Fibroblast of skin of left biceps (primary cell): ENCODE measurements around the gene SLIT3.

ENCODE experiments used
- DNase-seq, 2 experiments: peaks; one replicate each; pipeline ENCODE4 v3.0.0-alpha.2; 2013; ENCODE audit warnings: low read depth in 2 of 2

SLIT3 gene

GRCh38 chr5:169036079-169036805 lies 264.7 kb downstream of the SLIT3 start:
- DNase-seq, result no peak

DNA sequence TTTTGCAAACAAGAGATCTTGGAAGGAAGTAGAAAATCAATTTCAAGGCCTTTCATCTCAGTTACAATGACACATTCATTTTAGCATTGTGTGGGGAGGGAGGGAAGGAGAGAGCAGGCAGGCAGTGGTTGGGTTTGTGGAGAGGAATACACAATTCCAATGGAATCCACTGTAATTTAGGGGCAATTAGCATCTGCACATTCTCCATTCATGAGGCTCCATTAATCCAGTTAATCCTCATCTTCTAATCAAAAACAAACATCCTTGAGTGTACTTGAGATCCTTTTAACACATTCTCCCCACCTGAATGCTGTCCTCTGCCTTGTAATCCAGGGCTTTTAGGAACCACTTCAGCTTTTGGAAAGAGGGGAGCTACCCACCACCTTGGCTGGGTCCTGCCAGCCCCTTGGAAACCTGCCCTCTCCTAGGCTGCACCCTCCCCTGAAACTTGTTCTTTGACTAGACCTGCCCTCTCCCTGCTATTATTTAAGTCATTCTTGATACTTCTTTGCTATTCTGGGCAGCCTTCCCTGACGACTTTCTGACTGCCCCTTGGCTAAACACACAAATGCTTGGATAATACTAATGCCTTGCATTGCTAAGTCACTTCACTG lies 271.2 kb downstream of the SLIT3 start:
- no peak for DNase-seq

DNA sequence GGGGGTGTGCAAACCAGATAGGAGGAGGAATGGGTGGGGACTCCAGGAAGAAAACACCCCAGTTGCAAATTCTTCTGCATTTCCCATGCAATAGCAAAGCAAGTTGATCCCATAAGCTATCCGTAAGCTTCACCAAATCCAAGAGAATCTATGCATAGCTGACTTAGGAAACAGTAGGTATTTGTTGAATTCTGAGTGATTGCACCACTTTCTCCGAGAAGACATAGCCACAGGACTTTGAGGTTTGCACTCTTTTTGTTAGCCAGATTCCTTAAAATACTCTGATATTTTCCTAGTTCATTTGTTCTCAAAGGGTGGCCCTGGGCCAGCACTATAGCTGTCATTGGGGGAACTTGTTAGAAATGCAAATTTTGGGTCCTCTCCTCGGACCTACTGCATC lies 271.9 kb downstream of the SLIT3 start:
- DNase-seq, result peak in 1 of 2 experiments; percentile 18

- DNase-seq, result no peak
Measured at GRCh38 chr5:169027501-169028061, 273.4 kb downstream of the SLIT3 start.

DNA sequence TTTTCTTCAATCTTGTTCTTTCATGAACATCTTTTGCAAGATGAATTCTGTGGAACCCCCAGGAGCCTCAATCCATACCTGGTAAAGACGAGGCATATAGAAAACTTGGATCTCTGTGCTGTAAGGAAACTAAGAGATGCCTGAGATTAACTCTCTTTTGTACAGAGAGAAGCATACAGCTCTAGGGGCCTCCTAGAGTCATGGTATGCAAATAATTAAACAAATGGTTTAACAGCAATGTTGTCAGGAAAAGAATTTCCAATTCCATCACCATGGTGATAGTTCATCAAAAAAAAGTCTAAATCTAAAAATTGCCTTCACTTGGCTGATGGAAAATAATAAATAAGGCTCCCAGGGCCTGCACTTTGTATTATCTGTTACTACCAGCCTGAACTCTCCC lies 275.4 kb downstream of the SLIT3 start:
- DNase-seq, result no peak

GRCh38 chr5:169024421-169024820 lies 276.5 kb downstream of the SLIT3 start:
- no peak for DNase-seq

- DNase-seq, result no peak
Measured at GRCh38 chr5:169022718-169023117, 278.2 kb downstream of the SLIT3 start.

GRCh38 chr5:169020102-169020501 lies 280.8 kb downstream of the SLIT3 start:
- DNase-seq, result no peak

GRCh38 chr5:169018925-169019324 lies 282.0 kb downstream of the SLIT3 start:
- no peak for DNase-seq

DNA sequence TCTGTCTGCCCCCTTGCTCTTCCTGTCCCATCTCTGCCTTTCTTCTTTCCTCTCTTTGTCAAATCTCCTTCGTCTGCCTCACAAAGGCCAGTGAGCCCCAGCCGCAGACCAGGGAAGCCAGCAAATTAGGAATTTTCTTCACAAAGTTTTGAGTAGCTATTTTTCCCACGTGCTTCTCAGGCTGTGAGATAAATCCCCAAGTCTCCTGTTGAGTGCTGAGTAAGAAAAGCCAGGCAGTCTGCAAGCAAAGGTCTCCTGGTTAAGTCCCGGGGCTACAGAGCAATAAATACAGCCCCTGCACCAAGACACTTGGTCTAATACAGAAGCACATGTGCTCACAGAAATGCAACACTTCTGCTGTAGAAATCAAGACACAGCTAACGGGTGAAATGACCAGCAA lies 284.9 kb downstream of the SLIT3 start:
- no peak for DNase-seq

- no peak for DNase-seq
Measured at GRCh38 chr5:169013846-169014245, 287.1 kb downstream of the SLIT3 start.

DNA sequence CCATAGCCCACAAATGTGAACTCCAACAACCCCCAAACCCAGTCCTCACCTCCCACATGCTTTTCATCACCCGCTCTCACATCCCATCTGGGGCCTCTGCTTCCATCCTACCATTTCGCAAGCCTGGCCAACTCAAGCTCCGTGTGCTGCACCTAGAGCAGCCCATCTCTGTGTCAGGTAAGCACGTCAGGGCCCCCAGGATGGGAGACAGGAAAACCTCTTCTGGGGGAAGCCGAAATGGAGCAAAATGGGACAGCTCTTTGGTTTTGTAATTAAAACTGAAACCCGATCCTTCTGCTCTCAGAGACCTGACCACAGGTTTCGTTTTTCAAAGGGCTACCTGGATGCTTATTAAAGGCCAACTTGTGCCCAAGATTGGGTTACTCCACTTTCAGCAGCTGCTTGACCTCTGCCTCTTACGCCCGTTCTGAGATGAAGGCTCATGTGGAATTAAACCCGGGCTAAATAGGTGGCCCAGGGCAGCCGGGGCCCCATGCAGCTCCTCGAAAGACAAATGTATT lies 287.7 kb downstream of the SLIT3 start:
- DNase-seq, result no peak

DNA sequence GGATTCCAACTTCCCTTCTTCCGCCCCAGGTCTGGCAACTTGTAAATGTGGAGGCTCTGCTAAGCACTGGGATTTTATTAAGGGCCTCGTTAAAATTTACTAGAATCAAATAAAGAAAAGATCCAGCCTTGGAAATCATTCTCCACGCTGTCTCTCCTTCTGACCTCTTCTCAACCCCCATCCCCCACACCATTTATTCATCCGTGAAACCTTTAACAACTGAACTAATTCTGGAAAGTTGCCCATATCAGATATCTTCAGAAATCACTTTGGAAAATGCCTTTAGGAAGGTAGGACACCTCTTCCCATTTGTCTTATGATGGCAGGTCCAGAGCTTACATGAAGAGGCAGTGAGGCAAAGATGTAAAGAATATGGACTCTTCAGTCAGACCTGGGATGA lies 288.5 kb downstream of the SLIT3 start:
- DNase-seq, result no peak

DNA sequence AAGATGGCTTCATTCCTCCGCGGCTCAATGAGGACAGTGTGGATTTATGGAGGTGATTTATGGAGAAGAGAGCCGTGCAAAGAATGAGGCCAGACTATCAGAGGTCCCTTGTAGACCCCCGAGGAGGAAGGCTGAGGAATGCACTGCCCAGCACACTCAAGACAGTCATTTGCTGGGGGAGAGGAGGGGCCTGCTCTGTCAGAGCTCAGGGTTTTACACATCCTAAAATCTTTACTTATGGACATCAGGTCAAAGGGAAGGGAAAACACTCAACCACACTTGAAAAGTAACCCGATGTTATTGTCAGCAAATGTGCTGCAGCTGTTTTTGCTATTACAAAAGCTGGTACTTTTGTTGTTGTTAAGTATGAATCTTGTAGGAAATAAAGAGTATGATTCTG lies 289.5 kb downstream of the SLIT3 start:
- no peak for DNase-seq

DNA sequence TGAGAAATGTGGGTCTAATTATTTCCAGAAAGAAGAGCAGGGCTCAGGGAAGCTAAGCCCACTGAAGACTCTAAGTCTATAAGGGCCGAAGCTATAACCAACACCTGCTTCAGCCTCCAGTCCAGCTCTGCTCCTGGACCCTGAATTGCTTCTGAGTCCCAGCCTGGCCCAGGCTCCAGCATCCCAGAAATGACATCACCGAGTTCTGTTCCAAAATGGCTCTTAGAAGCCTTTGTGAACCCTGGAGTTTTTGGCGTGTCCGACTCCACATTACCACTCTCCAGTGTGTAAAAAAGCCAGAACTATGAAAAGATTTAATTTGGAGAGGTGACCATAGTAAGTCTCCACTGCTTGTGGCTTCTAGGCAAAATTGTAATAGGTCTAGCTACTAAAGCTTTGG lies 289.9 kb downstream of the SLIT3 start:
- no peak for DNase-seq

DNA sequence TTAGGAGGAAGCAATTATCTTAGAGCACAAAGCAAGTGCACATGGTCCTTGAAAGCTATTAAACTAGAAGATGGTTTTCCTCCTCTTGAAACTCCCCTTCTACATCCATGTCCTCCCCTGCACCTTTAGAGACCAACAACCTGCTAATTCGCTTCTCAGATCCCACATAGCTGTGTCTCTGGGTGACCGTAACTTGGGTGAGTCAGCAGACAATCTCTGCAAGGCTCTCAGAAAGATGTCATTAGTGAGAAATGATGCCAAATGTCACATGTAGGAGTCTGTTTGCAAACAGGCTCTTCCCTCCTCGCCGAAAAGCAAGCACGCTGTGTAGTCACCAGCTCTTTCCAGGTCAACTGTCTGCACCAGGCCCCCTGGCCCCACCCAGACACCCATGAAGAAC lies 291.8 kb downstream of the SLIT3 start:
- no peak for DNase-seq

- DNase-seq, result no peak
Measured at GRCh38 chr5:169006842-169007790, 293.8 kb downstream of the SLIT3 start.

DNA sequence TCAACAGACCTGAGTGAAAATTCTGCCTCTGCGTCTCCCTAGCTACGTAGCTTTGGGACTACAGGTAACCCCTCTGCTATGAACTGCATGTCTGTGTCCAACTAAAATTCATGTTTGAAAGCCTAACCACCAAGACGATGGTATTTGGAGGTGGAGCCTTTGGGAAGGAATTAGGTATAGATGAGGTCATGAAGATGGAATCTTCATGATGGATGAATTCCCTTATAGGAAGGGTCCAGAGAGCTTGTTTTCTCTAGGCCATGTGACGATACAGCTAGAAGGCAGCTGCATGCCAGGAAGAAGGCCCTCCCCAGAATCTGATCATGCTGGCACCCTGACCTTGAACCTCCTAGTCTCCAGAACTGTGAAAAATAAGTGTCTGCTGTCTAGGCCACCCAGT lies 296.4 kb downstream of the SLIT3 start:
- DNase-seq, result peak in 1 of 2 experiments; percentile 31

DNA sequence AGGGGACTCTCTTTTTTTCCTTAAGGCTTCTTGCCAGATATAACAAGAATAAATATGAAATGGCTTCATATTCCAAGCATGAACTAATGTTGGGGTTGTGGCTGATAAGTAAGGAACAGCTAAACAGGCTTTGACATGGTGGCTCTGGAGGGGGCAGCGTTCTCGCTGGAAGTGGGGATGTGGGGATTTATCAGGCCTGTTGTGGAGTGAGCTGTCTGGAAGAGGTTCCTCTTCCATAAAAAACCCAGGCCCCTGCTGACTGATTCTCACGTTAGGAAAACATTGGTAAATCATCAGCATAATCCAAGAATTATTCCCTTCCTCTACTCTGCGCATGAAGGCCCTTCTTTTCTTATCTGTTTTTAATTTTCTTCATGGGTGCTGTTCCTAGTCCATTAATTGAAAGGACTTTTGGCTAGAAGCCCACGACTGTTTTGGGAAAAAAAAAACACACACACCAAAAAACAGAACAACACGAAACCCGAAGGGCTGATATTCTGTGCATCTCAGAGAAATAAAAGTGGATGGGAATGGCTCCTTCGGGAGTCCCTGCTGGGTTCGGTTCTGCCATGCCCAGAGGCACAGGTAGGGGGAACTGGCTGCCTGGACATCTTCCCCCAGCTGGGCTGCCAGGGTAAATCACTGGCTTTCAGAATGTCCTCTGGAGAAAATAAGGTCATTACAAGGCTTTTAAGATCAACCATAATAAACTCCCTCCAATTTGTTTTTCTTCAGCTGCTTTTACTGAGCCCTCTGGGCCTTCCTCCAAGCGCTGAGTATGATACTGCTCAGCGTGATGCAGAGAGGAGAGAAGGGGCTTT lies 297.0 kb downstream of the SLIT3 start:
- DNase-seq, result no peak

GRCh38 chr5:169002953-169003555 lies 297.9 kb downstream of the SLIT3 start:
- DNase-seq, result no peak

GRCh38 chr5:169001394-169001793 lies 299.5 kb downstream of the SLIT3 start:
- no peak for DNase-seq
